NCI-H526 (cell line): ENCODE measurements around the gene PROS1.
"Not testable (repeated sequence)": the region's sequence is repeated elsewhere in the genome, so short reads cannot be mapped to it uniquely, and the experiment has no call there.

Experiments used
- DNase-seq, 2 experiments: peaks; one replicate each; lab custom pipeline; 2025; lab: John Stamatoyannopoulos, UW

Gene PROS1

DNA sequence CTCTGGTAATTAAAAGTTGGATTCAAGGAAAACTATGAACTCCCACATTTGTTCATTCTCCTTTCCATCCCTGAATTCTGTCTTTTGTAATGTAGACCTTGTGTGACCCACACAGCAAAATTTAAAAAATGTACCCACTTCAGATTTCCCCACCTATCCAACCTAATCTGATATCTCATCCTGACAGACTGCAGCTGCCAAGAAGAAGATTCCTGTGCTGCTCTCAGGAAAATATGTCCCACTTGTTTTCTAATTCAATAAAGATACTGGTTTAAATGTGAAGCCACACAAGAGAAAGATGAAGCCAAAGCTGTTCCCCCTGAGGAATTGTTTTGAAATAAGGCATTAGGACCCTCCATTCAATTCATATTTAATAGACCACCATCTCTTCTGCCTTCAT is 100.3 kb downstream of the PROS1 start:
- DNase-seq = not testable (repeated sequence)

- no peak for DNase-seq
These were observed 106.3 kb downstream of the PROS1 start for GRCh38 chr3:93867425-93867824.

DNA sequence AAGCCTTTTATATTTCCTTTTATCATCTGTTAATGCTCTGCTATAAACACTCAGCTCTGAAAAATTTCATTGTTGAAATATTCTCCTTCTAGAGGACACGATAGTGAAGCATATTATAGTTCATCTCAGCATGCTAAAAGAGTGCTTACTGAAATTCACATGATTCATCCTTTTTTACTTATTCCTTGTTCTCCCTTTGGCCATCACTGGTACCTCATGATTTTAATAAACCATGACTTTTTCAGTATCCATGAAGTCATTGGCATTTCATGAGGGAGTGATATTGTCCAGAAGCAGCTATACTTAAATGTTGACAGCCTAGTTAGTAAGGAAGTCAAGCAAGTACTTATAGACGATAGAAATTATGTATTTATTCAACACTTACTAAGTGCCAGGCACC is 112.7 kb downstream of the PROS1 start:
- no peak for DNase-seq

- no peak for DNase-seq
These were observed 118.3 kb downstream of the PROS1 start for GRCh38 chr3:93855401-93855800.

GRCh38 chr3:93852228-93852627 is 121.5 kb downstream of the PROS1 start:
- DNase-seq = not testable (repeated sequence)

GRCh38 chr3:93843981-93844380 is 129.7 kb downstream of the PROS1 start:
- no peak for DNase-seq

DNA sequence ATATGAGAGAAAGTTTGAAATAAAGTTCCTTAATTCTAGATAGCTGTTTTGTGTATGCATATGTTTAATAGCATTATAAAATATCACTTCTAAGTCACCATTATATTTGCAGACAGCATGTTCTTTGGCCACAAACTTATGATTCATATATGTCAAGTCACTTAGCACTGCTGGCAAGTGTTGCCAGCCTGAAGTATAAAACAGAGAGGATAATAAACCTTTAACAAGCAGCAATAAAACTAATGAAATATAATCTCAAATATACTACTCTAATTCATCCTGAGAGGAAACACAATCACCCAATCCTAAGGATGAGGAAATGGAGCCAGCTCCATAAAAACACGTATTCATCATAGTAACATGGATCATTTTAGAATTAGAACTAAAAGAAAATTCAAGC is 134.5 kb downstream of the PROS1 start:
- not testable (repeated sequence) for DNase-seq
